ENCODE results near the gene ACADL. TPM values are rescaled to one million over a fixed set of nuclear protein-coding genes. Genes with fewer than 3 reads are reported as not detected.

Gene ACADL
- polyA plus RNA-seq, 3 donors = not detected

GRCh38 chr2:210215120-210215519, 10.1 kb downstream of the ACADL start:
- Histone ChIP-seq H3K4me1 (ENCODE audit: control insufficient read depth in 1 of 2, insufficient read depth in 2 of 2, low read length in 2 of 2) (no peaks in the 10 kb centered on the region), H3K4me2 (replicated peaks; ENCODE audit: extremely low read depth, low read length, poor library complexity, severe bottlenecking) (no peak overlapping the region)
- H3K9me3 Mint-ChIP-seq = peaks cover 0 to 2% (median 0%) of the 10 kb centered on the region in 7 donors

GRCh38 chr2:210210185-210210584, 15.1 kb downstream of the ACADL start:
- Histone ChIP-seq H3K4me3 (replicated peaks in 1 of 3; ENCODE audit: low read depth in 2 of 3, low read length in 3 of 3) (no peak overlapping the region), H3K79me2 (ENCODE audit: insufficient read depth, low read length) (no peaks in the 10 kb centered on the region), H3K36me3 (replicated peaks in 1 of 2; ENCODE audit: control insufficient read depth in 1 of 2, insufficient read depth in 2 of 2, low read length in 2 of 2) (no peaks in the 10 kb centered on the region), H3K4me1 (ENCODE audit: control insufficient read depth in 1 of 2, insufficient read depth in 2 of 2, low read length in 2 of 2) (no peaks in the 10 kb centered on the region), H3K27ac (ENCODE audit: low read depth in 1 of 2, low read length in 2 of 2) (no peak overlapping the region), H3K27me3 (ENCODE audit: control insufficient read depth in 2 of 2, insufficient read depth in 2 of 2, low read length in 2 of 2) (no peaks in the 10 kb centered on the region), H3K9me3 (replicated peaks in 1 of 2; ENCODE audit: control insufficient read depth in 1 of 2, insufficient read depth in 1 of 2, low read length in 2 of 2) (no peaks in the 10 kb centered on the region), H4K20me1 (ENCODE audit: insufficient read depth, low read length) (no peaks in the 10 kb centered on the region), H3K4me2 (replicated peaks; ENCODE audit: extremely low read depth, low read length, poor library complexity, severe bottlenecking) (no peak overlapping the region), H3K9ac (ENCODE audit: insufficient read depth, low read length, poor library complexity, severe bottlenecking) (no peak overlapping the region), H2AFZ (ENCODE audit: insufficient read depth, low read depth, low read length, poor library complexity, severe bottlenecking) (no peak overlapping the region)
- DNase-seq = no peak
- no peak for TF ChIP-seq CTCF (IDR thresholded peaks at IDR 0.05)
- H3K4me1 Mint-ChIP-seq = no peaks in the 10 kb centered on the region
- H3K27me3 Mint-ChIP-seq (ENCODE audit: low read depth in 3 of 3) = peaks cover 2 to 3% (median 2%) of the 10 kb centered on the region in 3 donors
- no peak overlapping the region for H3K27ac Mint-ChIP-seq
- no peaks in the 10 kb centered on the region for H3K36me3 Mint-ChIP-seq
- WGBS (ENCODE audit: insufficient coverage) = no CpG with 5 or more reads among the region's 1 CpG
- peaks cover 0 to 2% (median 0%) of the 10 kb centered on the region in 7 donors for H3K9me3 Mint-ChIP-seq
- H3K4me3 Mint-ChIP-seq = no peak overlapping the region
- intact Hi-C loops (cut with micrococcal nuclease) = no loop called here

More at GRCh38 chr2:210215120-210215519, 10.1 kb downstream of the ACADL start:
- Histone ChIP-seq H3K27me3 (ENCODE audit: control insufficient read depth in 2 of 2, insufficient read depth in 2 of 2, low read length in 2 of 2) (peaks cover 0 to 2% of the 10 kb centered on the region in 2 donors), H3K9ac (ENCODE audit: insufficient read depth, low read length, poor library complexity, severe bottlenecking) (no peak overlapping the region), H3K4me3 (replicated peaks in 1 of 3; ENCODE audit: low read depth in 2 of 3, low read length in 3 of 3) (no peak overlapping the region), H4K20me1 (ENCODE audit: insufficient read depth, low read length) (no peaks in the 10 kb centered on the region), H2AFZ (ENCODE audit: insufficient read depth, low read depth, low read length, poor library complexity, severe bottlenecking) (no peak overlapping the region), H3K36me3 (replicated peaks in 1 of 2; ENCODE audit: control insufficient read depth in 1 of 2, insufficient read depth in 2 of 2, low read length in 2 of 2) (no peaks in the 10 kb centered on the region), H3K9me3 (replicated peaks in 1 of 2; ENCODE audit: control insufficient read depth in 1 of 2, insufficient read depth in 1 of 2, low read length in 2 of 2) (no peaks in the 10 kb centered on the region), H3K27ac (ENCODE audit: low read depth in 1 of 2, low read length in 2 of 2) (no peak overlapping the region), H3K79me2 (ENCODE audit: insufficient read depth, low read length) (no peaks in the 10 kb centered on the region)
- Mint-ChIP-seq H3K27ac (no peak overlapping the region), H3K4me3 (no peak overlapping the region), H3K36me3 (no peaks in the 10 kb centered on the region), H3K27me3 (ENCODE audit: low read depth in 3 of 3) (peaks cover 0 to 6% (median 3%) of the 10 kb centered on the region in 3 donors), H3K4me1 (no peaks in the 10 kb centered on the region)
- intact Hi-C loops (cut with micrococcal nuclease) = no loop called here
- no peak for DNase-seq
- 0% methylated on average over 1 of the region's 1 CpG for WGBS (ENCODE audit: insufficient coverage)
- TF ChIP-seq CTCF (IDR thresholded peaks at IDR 0.05) = no peak
